Measurements from ENCODE around the gene GRAMD4.

The GRAMD4 gene

GRCh38 chr22:46652847-46653331 is 32.7 kb downstream of the GRAMD4 start:
- no peak overlapping the region for H3K4me3 ChIP-seq (ENCODE audit: low read length)
- no peak for DNase-seq (ENCODE audit: low read depth)
- no peak for TF ChIP-seq CTCF (conservative IDR thresholded peaks at IDR 0.05; ENCODE audit: low read length)

DNA sequence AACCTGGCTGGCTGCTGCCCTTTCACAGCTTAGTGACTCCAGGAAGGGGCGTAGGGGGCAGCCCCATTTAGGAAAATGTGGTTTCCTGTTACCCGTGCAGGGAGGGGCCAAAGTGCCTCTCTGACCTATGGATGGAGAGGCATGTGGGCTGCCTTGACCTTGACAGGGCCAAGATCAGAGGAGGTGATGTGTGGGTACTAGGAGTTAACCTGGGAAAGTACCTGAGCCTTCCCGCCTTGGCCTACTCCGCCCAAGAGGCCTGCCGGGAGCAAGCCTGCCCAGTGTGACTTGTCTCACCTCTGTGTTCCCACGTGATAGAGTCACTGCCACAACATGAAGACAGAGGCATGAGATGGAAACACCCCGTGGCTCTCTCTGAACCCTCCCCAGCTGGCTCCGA is 33.4 kb downstream of the GRAMD4 start:
- no peak overlapping the region for H3K4me3 ChIP-seq (ENCODE audit: low read length)
- no peak for TF ChIP-seq CTCF (conservative IDR thresholded peaks at IDR 0.05; ENCODE audit: low read length)
- no peak for DNase-seq (ENCODE audit: low read depth)

DNA sequence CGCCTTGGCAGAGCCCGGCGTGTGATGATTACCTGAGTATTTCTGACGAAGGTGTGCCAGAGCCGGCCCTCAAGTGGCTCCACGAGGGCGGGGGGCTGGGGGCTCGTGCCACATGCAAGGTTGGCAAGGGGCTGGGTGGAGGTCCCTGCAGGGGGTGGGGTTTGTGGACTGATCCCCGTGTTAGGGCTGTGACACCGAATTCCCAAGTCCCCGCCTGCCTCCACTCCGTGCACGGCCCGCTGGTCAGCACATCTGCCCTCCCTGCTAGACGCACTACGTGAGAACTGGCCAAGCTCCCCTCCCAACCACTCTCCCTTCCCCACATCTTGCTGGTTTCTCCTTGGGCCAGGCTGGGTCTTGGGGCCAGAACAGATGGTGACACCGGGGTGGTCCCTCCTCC is 34.2 kb downstream of the GRAMD4 start:
- no peak overlapping the region for H3K4me3 ChIP-seq (ENCODE audit: low read length)
- DNase-seq (ENCODE audit: low read depth), result no peak

GRCh38 chr22:46654927-46655595 is 34.9 kb downstream of the GRAMD4 start:
- TF ChIP-seq CTCF (conservative IDR thresholded peaks at IDR 0.05; ENCODE audit: low read length), result no peak
- no peak for DNase-seq (ENCODE audit: low read depth)
- no peak overlapping the region for H3K4me3 ChIP-seq (ENCODE audit: low read length)

More for the DNA sequence above, 34.2 kb downstream of the GRAMD4 start:
- TF ChIP-seq CTCF (conservative IDR thresholded peaks at IDR 0.05; ENCODE audit: low read length), result no peak

DNA sequence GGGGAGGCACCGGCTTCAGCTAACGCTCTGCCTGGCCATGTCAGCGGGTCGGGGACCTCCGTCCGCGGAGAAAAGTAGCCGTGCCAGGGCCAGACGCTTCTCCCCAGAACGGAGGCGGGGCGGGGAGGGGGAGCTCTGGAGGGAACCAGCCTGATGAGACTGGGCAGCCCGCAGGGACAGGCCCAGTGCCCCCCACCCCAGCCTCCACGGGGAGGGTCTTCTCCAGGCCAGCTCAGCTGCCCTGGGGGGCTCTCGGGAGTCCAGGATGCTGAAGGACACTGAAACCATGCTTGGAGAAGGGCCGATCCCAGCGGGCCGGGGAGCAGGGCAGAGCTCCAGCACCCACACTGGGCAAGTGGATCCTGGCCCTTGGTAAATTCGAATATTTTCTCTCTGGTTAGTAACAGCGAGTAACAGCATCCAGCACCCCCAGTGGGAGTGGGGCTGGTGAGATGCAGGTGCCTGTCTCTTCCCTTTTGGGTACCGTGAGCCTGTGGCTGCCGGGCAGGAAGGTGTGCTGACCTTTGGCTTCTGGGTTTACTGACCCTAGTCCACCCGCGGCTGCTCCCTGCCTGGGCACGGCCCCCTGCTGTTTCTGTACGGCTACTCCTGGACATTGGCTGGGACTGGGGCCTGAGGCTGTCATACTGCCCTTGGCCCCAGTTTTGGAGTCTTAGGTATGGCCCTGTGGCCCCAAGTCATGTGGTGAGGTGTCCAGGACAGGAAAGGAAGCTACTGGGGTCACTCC is 35.8 kb downstream of the GRAMD4 start:
- no peak for DNase-seq (ENCODE audit: low read depth)
- no peak for TF ChIP-seq CTCF (conservative IDR thresholded peaks at IDR 0.05; ENCODE audit: low read length)
- H3K4me3 ChIP-seq (ENCODE audit: low read length), result no peak overlapping the region

- H3K4me3 ChIP-seq (ENCODE audit: low read length), result no peak overlapping the region
- TF ChIP-seq CTCF (conservative IDR thresholded peaks at IDR 0.05; ENCODE audit: low read length), result no peak
- no peak for DNase-seq (ENCODE audit: low read depth)
Measured at GRCh38 chr22:46656856-46657654, 36.9 kb downstream of the GRAMD4 start.
